ENCODE results near the gene MTA3.
"Not testable (repeated sequence)": the region's sequence is repeated elsewhere in the genome, so short reads cannot be mapped to it uniquely, and the experiment has no call there.

MTA3 gene

GRCh38 chr2:42567364-42567763 is 1.1 kb upstream of the MTA3 start:
- no peak for DNase-seq (ENCODE audit: low read depth in 2 of 2)

GRCh38 chr2:42567806-42568400 is 529 bp upstream of the MTA3 start:
- DNase-seq (ENCODE audit: low read depth in 2 of 2), result no peak

- DNase-seq (ENCODE audit: low read depth in 2 of 2), result no peak
These were observed 782 bp downstream of the MTA3 start for GRCh38 chr2:42569116-42569711.

- no peak for DNase-seq (ENCODE audit: low read depth in 2 of 2)
These were observed 1.5 kb downstream of the MTA3 start for GRCh38 chr2:42569883-42570282.

- DNase-seq (ENCODE audit: low read depth in 2 of 2), result no peak
These were observed 4.1 kb downstream of the MTA3 start for GRCh38 chr2:42572297-42573081.

- no peak for DNase-seq (ENCODE audit: low read depth in 2 of 2)
These were observed 4.8 kb downstream of the MTA3 start for GRCh38 chr2:42573256-42573655.

GRCh38 chr2:42575458-42576064 is 7.1 kb downstream of the MTA3 start:
- DNase-seq (ENCODE audit: low read depth in 2 of 2), result no peak

GRCh38 chr2:42578621-42579020 is 10.2 kb downstream of the MTA3 start:
- no peak for DNase-seq (ENCODE audit: low read depth in 2 of 2)

GRCh38 chr2:42581257-42581656 is 12.8 kb downstream of the MTA3 start:
- DNase-seq (ENCODE audit: low read depth in 2 of 2), result no peak

GRCh38 chr2:42584628-42585027 is 16.2 kb downstream of the MTA3 start:
- DNase-seq (ENCODE audit: low read depth in 2 of 2), result not testable (repeated sequence)

GRCh38 chr2:42585779-42586178 is 17.3 kb downstream of the MTA3 start:
- no peak for DNase-seq (ENCODE audit: low read depth in 2 of 2)

GRCh38 chr2:42587526-42588117 is 19.2 kb downstream of the MTA3 start:
- no peak for DNase-seq (ENCODE audit: low read depth in 2 of 2)

GRCh38 chr2:42588121-42588520 is 19.7 kb downstream of the MTA3 start:
- no peak for DNase-seq (ENCODE audit: low read depth in 2 of 2)

- DNase-seq (ENCODE audit: low read depth in 2 of 2), result no peak
These were observed 21.7 kb downstream of the MTA3 start for GRCh38 chr2:42590176-42590575.

- DNase-seq (ENCODE audit: low read depth in 2 of 2), result no peak
These were observed 24.9 kb downstream of the MTA3 start for GRCh38 chr2:42593282-42593681.

GRCh38 chr2:42598656-42599055 is 30.2 kb downstream of the MTA3 start:
- no peak for DNase-seq (ENCODE audit: low read depth in 2 of 2)

- DNase-seq (ENCODE audit: low read depth in 2 of 2), result no peak
These were observed 32.6 kb downstream of the MTA3 start for GRCh38 chr2:42601076-42601475.

GRCh38 chr2:42602218-42602875 is 33.9 kb downstream of the MTA3 start:
- DNase-seq (ENCODE audit: low read depth in 2 of 2), result no peak

- no peak for DNase-seq (ENCODE audit: low read depth in 2 of 2)
These were observed 34.4 kb downstream of the MTA3 start for GRCh38 chr2:42602876-42603219.

GRCh38 chr2:42604341-42604867 is 36.0 kb downstream of the MTA3 start:
- not testable (repeated sequence) for DNase-seq (ENCODE audit: low read depth in 2 of 2)

GRCh38 chr2:42606166-42606565 is 37.7 kb downstream of the MTA3 start:
- not testable (repeated sequence) for DNase-seq (ENCODE audit: low read depth in 2 of 2)

All from stimulated activated CD8-positive, alpha-beta memory T cell treated with anti-CD3 and anti-CD28 coated beads, Interleukin-15, amount 100 ng/mL, for 48 hours (primary cell).